ENCODE data around the gene TRMT1. TPM values are rescaled to one million over a fixed set of nuclear protein-coding genes. Genes with fewer than 3 reads are reported as not detected.
A peak's percentile ranks its signal among the peaks of the same experiment; 100 is the strongest.

TRMT1 gene
- total and polyA plus RNA-seq, 2 of the 8 experiments (the other 6 are each of a cell fraction or from before 2014, with no cell fraction given) = 77.4 to 99.3 TPM

GRCh38 chr19:13116282-13117175 lies at the start of gene TRMT1 (continued):
- TF ChIP-seq E2F6 (IDR thresholded peaks at IDR 0.05) (no peak), GABPA (IDR thresholded peaks at IDR 0.05; ENCODE audit: borderline replicate concordance, insufficient read depth, low read length) (no peak), RXRA (IDR thresholded peaks at IDR 0.05; ENCODE audit: insufficient read depth, low read depth, low read length) (no peak), RNF2 (IDR thresholded peaks at IDR 0.05; ENCODE audit: borderline replicate concordance, low read depth, low read length, missing control alignments, poor library complexity, severe bottlenecking) (no peak), PHF8 (conservative IDR thresholded peaks at IDR 0.05; ENCODE audit: low read depth, low read length) (peak; percentile 79), TBP (IDR thresholded peaks at IDR 0.05; ENCODE audit: low read depth, low read length) (peak; percentile 73; the same call in 1 of the 2 replicates), EGR1 (IDR thresholded peaks at IDR 0.05; ENCODE audit: borderline replicate concordance, low read depth, low read length) (peak; percentile 44; the same call in 1 of the 2 replicates), HDAC2 (IDR thresholded peaks at IDR 0.05; ENCODE audit: borderline replicate concordance in 1 of 2, low read depth in 2 of 2, low read length in 2 of 2) (peak; percentile 67 to 100; a peak in 3 of 4 replicates), CEBPB (IDR thresholded peaks at IDR 0.05; ENCODE audit: low read depth, low read length) (no peak), SP2 (IDR thresholded peaks at IDR 0.05; ENCODE audit: low read length) (no peak), SIRT6 (IDR thresholded peaks at IDR 0.05; ENCODE audit: low read length) (no peak), CBX8 (IDR thresholded peaks at IDR 0.05; ENCODE audit: borderline replicate concordance, low read depth, low read length) (no peak), NRF1 (IDR thresholded peaks at IDR 0.05; ENCODE audit: low read depth, low read length) (no peak), BCL11A (IDR thresholded peaks at IDR 0.05; ENCODE audit: low read depth in 2 of 2, low read length in 2 of 2) (no peak), KDM1A (IDR thresholded peaks at IDR 0.05; ENCODE audit: borderline replicate concordance, low read length) (peak; percentile 99), CHD1 (IDR thresholded peaks at IDR 0.05; ENCODE audit: low read depth, low read length) (no peak), SP1 (IDR thresholded peaks at IDR 0.05; ENCODE audit: low read depth, low read length) (peak; percentile 72), FOSL1 (IDR thresholded peaks at IDR 0.05; ENCODE audit: insufficient read depth, low read depth, low read length) (no peak), YY1 (IDR thresholded peaks at IDR 0.05; ENCODE audit: low read depth, low read length) (peak; percentile 99), CBX5 (IDR thresholded peaks at IDR 0.05; ENCODE audit: low read depth, low read length) (no peak), EZH2 (IDR thresholded peaks at IDR 0.05; ENCODE audit: low read depth, low read length, severe bottlenecking) (no peak), MAX (IDR thresholded peaks at IDR 0.05) (peak; percentile 86), POLR2A (IDR thresholded peaks at IDR 0.05; ENCODE audit: control extremely low read depth in 1 of 2, low read depth in 2 of 2, low read length in 2 of 2) (peak; percentile 73 to 89)

Data from H1 (cell line).